Measurements from ENCODE around the gene SELENOO.

Gene SELENOO

GRCh38 chr22:50243685-50244419 is 43.0 kb downstream of the SELENOO start:
- no peak for DNase-seq

- peak in 1 of 2 experiments; percentile 70 for DNase-seq
Observed at GRCh38 chr22:50244420-50245213, 43.8 kb downstream of the SELENOO start, which contains the start of gene TUBGCP6. Gene TUBGCP6, minus strand, starts transcription at chr22:50245023. Its CDS starts 564 bp downstream, at chr22:50244459.

DNA sequence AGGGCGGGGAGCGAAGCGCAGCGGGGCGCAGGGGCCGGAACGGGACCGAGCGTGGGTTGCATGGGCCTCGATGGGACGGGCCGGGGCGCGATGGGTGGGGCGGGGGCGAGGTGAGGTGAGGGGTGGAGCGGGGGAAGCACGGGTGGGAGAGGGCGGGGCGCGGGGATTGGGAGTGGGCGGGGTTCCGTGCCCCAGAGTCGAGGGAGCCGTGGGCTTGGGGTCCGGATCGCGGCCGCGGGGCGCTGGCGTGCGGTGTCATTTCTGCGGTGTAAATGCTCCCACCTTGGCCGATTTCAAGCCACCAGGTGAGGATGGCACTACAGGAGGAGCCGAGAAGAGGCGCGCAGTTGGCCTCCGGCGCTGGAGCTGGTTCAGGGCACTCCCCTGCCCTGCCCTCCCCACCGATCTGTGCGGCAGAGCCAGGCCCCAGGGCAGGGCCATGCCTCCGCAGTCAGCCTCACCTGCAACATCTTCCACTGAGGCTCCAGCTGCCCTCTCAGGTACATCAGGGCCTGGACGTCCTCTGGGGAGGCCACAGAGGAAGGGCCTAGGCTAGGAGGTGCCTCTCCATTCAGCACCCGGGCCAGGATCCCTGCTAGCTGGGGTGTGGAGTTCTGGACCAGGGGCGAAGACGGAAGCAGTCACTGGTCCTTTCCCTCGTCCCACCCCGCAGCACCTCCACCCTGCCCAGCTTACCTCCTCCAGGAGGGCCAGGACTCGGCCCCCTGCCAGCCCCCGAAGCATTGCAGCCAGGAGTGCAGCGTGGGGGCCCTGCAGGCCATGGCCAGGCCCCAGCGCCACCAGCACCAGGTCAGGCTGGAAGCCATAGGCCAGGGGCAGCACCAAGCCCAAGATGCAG is 44.6 kb downstream of the SELENOO start:
- no peak for DNase-seq

DNA sequence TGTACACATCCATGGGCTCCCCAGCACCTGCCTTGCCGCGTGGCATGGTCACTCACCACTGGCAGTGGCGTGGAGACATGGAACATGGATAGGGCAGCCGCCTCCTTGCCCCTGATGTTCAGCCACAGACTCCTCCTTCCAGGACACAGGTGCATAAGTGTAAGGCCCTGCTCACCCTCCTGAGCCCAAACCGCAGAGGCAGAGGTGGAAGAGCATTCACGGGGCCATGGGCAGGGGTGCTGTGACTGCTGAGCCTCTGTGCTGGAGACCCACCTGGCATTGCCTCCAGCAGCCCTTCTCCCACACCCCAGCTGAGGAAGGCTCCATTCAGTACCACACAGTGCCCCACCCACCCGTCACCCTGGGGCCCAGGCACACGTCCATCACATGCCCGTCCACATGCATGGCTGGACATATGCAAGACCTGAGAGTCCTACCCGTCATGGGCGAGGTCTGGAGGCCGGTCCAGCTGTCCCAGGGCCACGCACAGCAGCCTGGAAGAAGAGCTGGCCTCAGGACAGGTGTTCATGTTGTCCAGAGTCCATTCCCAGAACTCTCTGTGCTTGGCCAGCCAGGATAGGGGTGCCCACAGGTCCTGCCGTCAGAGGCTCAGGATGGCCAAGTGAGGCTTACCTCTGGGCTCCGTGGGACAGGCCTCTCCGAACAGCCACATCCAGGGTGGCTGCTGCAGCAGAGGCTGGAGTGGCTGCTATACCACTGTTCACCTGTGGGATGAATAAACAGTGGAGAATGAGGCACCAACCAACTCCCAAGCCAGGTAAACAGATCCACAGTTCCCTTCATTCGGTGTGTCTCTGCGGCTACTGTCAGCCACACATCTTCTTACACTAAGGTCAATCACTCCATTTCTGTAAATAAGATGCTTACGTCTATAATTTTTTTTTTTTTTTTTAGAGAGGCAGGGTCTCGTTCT is 45.7 kb downstream of the SELENOO start:
- no peak for DNase-seq

- no peak for DNase-seq
Observed at GRCh38 chr22:50247748-50248147, 46.9 kb downstream of the SELENOO start.

DNA sequence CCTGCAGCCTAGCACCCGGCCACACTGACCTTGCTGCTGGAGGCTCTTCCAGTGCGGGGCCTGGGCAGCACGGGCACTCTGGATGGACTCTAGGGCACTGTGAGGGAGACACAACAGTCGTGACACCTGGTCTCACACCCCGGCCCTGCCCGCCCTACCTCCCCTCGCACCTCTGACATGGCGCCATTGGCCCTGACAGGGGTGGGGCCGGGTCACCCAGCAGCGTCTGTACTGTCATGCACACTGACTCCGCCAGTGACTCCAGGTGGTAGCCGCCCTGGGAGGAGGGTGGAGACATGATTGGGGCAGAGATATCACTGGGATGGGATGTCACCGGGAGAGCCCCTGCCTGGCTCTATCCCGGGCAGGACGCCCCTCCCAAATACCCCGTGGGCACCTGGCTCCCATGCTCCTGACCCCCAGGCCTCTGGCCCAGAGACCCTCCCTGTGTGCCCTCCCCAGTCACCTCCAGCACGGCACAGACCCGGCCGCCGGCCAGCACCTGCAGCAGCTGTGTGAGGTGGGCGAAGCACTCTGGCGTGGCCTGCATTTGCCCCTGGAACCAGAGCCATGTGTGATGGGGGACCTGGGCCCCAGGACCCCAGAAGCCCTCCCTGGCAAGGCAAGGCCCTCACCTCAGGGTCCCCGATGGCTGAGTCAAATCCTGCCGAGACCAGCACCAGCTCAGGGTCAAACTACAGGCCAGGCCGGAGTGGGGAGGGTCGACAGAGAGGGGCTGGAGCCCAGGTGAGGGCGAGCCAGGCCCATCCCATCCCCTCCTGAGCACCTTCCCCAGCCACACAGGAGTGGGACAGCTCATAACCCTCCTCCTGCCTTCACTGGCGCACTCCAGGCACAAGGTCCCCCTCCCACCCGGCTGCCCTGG is 47.6 kb downstream of the SELENOO start:
- DNase-seq = no peak

- DNase-seq = no peak
Observed at GRCh38 chr22:50249341-50250248, 48.8 kb downstream of the SELENOO start.

DNA sequence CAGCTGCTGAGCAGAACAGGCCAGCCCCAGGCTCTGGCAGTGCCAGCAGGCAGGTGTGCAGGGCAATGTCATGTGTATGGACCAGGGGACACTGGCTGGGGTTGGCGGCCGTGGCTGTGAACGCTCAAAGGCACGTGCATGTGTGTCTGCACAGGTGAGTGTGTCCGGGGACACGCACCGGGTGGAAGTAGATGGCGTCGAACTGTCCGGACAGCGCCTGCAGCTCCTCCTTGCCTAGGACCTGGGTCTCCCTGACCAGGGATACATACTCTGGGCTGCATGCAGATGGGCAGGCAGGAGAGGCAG is 49.4 kb downstream of the SELENOO start:
- no peak for DNase-seq

DNA sequence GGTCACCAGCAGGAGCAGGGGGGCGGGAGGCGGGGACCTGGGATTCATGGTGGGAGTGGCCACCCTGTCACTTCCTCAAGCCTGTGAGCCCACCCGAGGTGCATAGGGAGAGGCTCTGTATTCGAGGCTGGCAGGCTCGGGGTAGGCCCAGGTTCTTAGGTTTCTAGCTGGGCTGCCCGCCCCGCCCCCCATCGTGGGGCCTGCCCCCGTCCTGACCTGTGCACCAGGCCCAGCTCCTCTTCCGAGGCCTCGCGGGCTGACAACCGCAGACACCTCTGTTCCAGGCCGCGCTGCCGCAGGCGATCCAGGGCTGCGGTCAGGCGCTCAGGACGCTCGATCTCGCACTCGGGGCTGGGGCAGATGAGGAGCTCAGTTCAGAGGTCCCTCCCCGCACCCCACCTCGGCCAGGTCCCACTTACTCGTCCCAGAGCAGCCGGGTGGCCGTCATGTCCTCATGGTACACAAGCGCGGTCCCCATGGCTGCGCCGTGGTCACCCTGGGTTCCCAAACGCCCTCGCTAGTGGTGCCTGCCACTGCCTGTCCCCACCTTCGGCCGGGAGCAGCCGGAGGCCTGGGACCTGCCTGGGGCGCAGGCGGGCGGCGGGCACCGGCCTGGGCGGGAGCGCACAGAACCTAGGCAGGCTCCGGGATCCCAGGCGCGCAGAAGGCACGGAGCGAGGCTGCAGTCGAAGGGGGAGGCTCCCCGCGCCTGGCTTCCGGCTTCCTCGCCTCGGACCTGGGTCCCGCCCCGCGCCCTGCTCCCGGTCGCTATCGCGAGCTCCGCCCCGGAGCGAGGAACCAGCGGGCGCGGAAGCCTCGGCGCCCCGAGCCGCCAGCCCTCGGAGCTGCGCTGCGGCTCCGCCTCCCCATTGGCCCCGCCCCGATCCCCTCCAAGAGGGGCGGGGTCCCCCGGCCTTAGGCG is 50.0 kb downstream of the SELENOO start, which contains the start of gene HDAC10:
HDAC10 (minus strand) TSS at position 711 of the 922 bp plus-strand sequence; CDS start at position 478, 233 bp downstream.
- DNase-seq = no peak

DNA sequence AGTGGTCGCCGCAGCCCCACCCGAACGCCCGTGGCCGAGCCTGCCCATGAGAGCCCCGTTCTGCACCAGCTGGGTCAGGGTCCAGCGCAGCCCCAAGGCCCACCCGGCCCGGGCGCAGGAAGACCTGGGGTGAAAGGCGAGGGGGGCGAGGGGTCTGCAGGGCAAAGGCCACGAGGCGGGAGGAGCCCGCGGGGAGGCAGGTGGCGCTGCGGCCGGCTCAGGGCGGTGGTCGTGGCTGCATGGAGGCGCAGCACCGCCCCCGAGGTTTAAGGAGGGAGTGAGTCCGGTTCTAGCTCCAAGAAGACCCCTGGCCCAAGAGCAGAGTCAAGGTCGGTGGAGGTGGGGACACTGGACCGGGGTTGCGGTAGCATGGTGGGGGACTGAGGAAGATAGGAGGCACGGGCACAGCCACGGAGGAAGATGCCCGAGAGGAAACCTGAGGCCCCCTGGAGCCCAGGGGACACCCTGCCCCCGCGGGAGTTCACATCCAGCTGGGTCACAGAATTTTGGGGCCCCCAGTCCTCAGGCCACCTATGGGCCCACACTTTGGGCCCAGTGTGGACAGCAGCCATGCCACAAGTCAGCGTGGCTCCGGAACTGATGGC is 50.8 kb downstream of the SELENOO start:
- DNase-seq = no peak

DNA sequence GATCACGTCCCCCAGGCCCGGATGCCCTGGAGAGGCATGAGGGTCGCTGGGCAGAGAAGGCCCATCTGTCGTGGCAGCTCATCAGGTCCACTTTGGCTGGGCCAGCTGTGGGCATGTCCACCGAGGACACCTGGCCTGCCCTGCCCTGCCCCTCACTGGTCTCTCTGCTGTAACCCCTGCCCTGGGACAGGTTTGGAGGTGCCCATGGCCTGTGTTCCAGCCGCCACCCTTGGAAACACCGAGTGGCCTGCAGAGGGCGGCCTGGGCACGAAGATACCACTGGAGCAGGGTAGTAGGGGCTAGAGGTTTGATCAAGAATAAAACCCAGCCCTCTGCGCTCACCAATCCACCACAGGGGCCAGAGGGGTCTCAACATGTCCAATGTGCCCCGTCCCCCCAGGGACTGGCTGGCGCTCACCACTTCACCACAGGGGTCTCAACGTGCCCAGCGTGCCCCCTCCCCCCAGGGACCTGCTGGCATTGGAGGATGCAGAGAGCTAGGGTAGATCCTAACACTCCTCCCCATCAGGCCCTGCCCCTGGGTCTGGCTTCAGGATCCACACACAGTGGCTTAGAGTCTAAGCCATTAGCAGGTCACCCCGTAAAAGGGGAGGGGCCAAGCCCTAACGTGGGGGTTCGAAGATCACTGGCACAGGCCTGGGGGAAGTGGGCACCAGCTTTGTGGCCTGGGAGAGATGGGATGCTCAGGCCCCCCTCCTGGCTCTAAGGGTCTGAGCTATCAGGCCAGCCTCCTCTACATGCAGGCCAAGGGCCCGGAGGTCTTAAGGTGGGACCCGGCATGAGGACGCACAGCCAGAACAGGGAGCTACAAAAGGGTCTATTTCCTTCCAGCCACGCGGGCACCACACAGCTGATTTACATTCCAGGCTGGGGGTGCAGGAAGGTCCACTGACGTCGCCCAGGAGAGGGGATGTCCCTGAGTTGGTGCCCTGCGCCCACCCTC is 51.6 kb downstream of the SELENOO start:
- DNase-seq = no peak

DNA sequence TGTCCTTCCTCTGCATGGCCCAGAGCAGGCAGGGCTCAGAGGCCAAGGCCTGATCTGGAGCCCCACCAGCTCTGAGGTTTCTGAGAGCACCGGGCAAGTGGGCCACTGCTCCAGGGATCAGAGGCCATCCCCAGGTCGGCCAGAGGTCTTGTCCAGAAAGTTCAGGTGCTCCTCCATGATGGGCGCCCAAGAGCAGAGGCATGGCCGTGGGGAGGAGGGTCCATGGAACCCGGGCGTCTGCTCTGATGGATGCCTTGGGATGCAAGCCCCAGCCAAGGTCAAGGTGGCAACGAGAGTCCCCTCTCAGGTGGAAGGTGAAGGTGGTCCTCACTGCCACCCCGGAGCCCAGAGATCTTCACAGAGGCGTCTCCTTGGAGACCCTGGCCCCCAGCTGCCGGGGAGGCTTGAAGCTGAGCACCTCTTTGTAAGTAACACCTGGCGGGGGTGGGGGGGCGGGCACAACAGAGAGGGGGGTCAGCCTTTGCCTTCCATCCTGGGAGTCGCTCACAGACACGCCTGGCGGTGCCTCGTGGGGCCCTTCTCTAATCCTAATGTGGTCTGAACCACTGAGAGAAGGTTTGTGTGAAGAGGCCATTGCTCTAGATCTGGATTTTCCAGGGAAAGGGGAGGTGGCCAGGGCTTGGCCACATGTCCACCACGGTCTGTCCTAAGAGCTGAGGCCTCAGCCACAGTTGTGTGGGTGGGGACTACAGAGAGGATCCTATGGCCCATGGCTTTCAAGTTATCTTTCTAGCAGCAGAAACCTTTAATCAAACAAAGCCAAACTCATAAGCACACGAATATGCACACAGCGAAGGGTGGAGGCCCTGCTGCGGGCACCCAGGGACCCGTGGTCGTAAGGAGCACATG is 52.5 kb downstream of the SELENOO start:
- no peak for DNase-seq

DNA sequence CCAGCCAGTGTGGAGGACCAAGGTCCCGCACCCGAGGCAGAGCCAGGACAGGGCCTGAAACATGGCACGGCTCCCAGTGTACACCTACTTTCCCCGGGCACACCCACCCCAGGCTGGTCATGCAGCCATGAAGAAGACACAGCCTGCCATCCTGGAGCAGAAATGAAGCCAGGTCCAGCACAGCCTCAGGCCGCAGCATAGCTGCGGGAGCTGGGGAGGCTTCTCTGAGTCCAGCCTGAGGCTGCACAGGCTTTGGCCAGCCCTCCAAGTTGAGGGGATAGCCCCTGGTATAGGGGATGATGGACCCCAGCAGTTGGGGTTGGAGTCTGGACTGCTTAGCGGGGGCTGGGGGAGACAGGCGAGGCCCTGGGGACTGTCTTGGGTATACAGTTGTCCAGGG is 53.1 kb downstream of the SELENOO start:
- DNase-seq = no peak

DNA sequence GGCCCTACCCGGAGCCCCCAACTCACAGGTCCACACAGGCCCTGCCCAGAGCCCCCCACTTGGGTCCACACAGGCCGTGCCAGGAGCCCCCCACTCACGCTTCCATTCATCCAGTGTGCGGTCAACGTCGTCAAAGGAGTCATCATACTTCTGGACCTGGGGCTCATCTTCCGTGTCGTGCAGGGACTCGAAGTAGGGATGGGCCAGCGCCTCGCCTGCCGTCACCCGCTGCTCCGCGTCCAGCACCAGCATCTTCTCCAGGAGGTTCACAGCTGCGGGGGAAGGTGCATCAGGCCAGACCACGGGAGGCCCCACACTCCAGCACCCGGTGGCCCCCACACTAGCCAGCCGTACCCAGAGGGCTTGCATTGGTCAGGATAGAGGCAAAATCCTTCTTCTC is 54.3 kb downstream of the SELENOO start:
- DNase-seq = no peak

- no peak for DNase-seq
Observed at GRCh38 chr22:50255607-50256006, 54.8 kb downstream of the SELENOO start.

DNA sequence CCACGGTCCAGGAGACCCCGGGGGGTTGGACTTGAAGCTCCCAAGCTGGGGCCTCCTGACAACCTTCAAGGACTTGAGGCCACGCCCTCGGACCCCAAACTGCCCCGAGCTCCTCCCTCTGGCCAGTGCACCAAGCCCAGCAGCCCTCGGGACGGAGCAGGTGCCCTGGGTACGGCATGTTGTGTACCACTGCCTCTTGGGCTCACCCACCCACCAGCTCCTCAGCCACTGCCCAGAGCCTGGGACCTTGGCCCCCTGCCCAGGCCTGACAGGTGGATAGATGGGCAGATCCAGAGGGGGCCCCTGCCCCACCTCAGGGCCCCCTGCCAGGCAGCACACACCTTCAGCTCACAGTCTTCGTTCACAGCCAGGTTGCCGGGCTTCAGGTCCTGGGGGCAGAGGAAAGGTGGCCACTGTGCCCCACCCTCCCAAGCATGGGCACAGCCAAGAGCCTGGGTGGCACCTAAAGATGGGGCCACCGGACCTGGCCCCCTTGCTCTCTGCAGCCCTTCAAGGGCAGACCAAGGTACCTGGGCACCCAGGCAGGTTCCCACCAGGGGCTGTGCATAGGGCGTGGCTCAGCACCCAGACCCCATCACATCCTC is 55.5 kb downstream of the SELENOO start:
- no peak for DNase-seq

Data from cerebellar nuclear complex (tissue), 1 donor.